ENCODE data around the gene CECR2.

DNA sequence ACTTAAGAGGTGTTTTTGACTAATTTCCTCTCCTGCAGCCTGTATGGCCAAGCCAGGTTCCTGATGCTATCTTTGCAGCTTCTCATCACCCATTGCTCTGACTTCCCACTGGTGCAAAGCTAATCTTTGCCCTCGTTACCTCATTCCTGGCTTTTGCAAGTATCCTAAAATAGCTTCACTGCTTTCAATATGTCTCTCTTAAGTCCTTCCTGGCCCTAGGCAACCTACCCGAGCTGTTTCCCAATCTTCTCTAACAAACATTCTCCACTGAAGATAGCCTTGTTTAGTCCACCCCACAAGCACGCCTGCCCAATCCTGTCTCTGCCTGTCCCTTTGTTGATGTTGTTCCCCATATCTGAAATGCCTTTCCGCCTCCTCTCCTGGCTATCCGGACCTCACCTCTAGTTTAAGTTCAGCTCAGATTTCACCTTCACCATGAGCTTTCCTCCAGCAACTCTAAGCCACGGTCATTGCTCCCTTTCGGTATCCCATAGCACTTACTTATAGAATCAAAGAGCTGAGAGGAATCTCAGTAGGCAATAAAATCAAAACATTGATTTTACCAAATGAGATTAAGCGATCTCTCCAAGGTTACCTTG, 30.1 kb upstream of the CECR2 start:
- TF ChIP-seq, protein P1, sequence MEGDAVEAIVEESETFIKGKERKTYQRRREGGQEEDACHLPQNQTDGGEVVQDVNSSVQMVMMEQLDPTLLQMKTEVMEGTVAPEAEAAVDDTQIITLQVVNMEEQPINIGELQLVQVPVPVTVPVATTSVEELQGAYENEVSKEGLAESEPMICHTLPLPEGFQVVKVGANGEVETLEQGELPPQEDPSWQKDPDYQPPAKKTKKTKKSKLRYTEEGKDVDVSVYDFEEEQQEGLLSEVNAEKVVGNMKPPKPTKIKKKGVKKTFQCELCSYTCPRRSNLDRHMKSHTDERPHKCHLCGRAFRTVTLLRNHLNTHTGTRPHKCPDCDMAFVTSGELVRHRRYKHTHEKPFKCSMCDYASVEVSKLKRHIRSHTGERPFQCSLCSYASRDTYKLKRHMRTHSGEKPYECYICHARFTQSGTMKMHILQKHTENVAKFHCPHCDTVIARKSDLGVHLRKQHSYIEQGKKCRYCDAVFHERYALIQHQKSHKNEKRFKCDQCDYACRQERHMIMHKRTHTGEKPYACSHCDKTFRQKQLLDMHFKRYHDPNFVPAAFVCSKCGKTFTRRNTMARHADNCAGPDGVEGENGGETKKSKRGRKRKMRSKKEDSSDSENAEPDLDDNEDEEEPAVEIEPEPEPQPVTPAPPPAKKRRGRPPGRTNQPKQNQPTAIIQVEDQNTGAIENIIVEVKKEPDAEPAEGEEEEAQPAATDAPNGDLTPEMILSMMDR (IDR thresholded peaks at IDR 0.05) = no peak
- TF ChIP-seq POLR2AphosphoS5 (IDR thresholded peaks at IDR 0.05; ENCODE audit: low read depth, low read length) = no peak
